A549 (cell line): ENCODE results near the gene UNC5C.

ENCODE experiments used
- BHLHE40 ChIP-seq: IDR thresholded peaks from 2 replicates; pipeline ENCODE4 v1.6.1; 2012; ENCODE audit warnings: low read depth, low read length, inconsistent platforms
- CEBPB ChIP-seq, 2 experiments: fragments of >200 bp in 1 of 2; sonication (Bioruptor Twin) in 1 of 2; formaldehyde crosslinking in 1 of 2; IDR thresholded peaks; 2 replicates each; pipeline ENCODE4 v1.6.1; 2012 to 2016
- CTCF ChIP-seq: fragments of >200 bp; sonication (Bioruptor Twin); formaldehyde crosslinking; IDR thresholded peaks from 3 replicates; pipeline ENCODE4 v1.5.1; 2016
- ELK1 ChIP-seq: fragments of 150-350 bp; IDR thresholded peaks from 2 replicates; pipeline ENCODE4 v1.6.1; 2014; ENCODE audit warnings: low read depth, mild to moderate bottlenecking, low read length
- EP300 ChIP-seq, 2 experiments: fragments of >200 bp; sonication (Bioruptor Twin); formaldehyde crosslinking; IDR thresholded peaks; 2 replicates in 1 of 2; 3 replicates in 1 of 2; pipeline ENCODE4 v1.6.1; 2016 to 2017
- JUN ChIP-seq, 2 experiments: fragments of >200 bp; sonication (Bioruptor Twin); formaldehyde crosslinking; IDR thresholded peaks; 2 replicates in 1 of 2; 3 replicates in 1 of 2; pipeline ENCODE4 v1.6.1; 2016 to 2017
- MYC ChIP-seq: IDR thresholded peaks from 2 replicates; pipeline ENCODE4 v1.6.1; 2012; ENCODE audit warnings: mild to moderate bottlenecking, inconsistent platforms, low read length, improper control_type of control experiment, borderline replicate concordance
- POLR2A ChIP-seq: IDR thresholded peaks from 2 replicates; pipeline ENCODE4 v1.6.1; 2012; ENCODE audit warnings: mild to moderate bottlenecking, low read length
- RAD21 ChIP-seq, 2 experiments: fragments of >200 bp in 1 of 2; sonication (Bioruptor Twin) in 1 of 2; formaldehyde crosslinking in 1 of 2; IDR thresholded peaks in 1 of 2; conservative IDR thresholded peaks in 1 of 2; 2 replicates in 1 of 2; 3 replicates in 1 of 2; pipeline ENCODE4 v1.6.1; 2012 to 2018; ENCODE audit warnings: inconsistent platforms in 1 of 2
- RFX5 ChIP-seq: fragments of 450-650 bp; IDR thresholded peaks from 2 replicates; pipeline ENCODE4 v1.7.1; 2014; ENCODE audit warnings: antibody characterized with exemption, mild to moderate bottlenecking, moderate library complexity
- SMC3 ChIP-seq: fragments of >200 bp; sonication (Bioruptor Twin); formaldehyde crosslinking; IDR thresholded peaks from 3 replicates; pipeline ENCODE4 v1.6.1; 2018; ENCODE audit warnings: inconsistent platforms

- TF ChIP-seq MYC = no peak
- TF ChIP-seq CTCF = no peak
- no peak for TF ChIP-seq CEBPB (IDR thresholded peaks at IDR 0.05)
- no peak for TF ChIP-seq POLR2A
- no peak for TF ChIP-seq EP300 (IDR thresholded peaks at IDR 0.05)
- no peak for TF ChIP-seq ELK1
- no peak for TF ChIP-seq JUN (IDR thresholded peaks at IDR 0.05)
- no peak for TF ChIP-seq BHLHE40
- TF ChIP-seq RAD21 (conservative IDR thresholded peaks at IDR 0.05 in 1 of 2, IDR thresholded peaks at IDR 0.05 in 1 of 2) = no peak
- TF ChIP-seq SMC3 = no peak
- no peak for TF ChIP-seq RFX5
Observed at GRCh38 chr4:95178938-95179337, 369.8 kb downstream of the UNC5C start.
